Measurements from ENCODE around the gene BICRA. TPM values are rescaled to one million over a fixed set of nuclear protein-coding genes. Genes with fewer than 3 reads are reported as not detected.

The BICRA gene
- total and polyA plus RNA-seq, 9 of the 15 experiments (the other 6 are each of a cell fraction or from before 2014, with no cell fraction given): 0.01 to 8.8 (median 1.2) TPM

DNA sequence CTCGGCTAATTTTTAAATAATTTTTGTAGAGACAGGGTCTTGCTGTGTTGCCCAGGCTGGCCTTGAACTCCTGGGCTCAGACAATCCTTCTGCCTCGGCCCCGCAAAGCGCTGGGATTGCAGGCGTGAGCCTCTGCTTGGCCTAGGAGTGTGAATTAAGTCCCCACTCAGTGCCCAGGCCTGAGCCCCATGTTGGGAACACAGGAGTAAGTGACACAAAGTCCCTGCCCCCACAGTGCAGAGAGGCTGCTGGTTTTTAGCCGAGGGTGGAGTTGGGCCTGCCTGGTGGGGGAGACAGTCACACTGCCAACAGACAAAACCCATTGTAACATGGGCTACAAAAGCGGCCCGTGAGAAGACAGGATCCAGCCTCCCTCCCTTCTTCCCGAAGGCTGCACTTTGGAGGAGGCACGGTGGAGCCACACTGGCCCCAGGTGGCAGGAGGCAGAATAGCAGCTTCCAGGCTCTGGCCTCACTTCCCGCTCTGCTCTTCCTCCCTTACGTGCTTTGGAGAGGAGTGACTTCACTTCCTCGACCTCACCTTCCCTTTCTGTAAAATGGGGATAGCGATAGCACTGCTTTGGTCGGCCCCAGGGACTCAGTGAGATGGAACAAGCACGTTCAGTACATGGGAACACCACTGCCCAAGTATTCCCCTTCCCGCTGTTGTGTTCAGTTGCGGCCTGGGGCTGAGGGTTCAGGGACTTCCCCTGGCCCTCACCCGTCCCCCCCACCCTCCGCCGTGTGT lies 89.1 kb downstream of the BICRA start (continued):
- TF ChIP-seq CCNT2 (IDR thresholded peaks at IDR 0.05; ENCODE audit: borderline replicate concordance, extremely low read depth, insufficient read length, low read depth, low read length) (no peak), TOE1 (IDR thresholded peaks at IDR 0.05; ENCODE audit: borderline replicate concordance) (no peak), TOE1 (CRISPR knock-in tag; IDR thresholded peaks at IDR 0.05; ENCODE audit: borderline replicate concordance, low read depth) (no peak), NR2F6 (CRISPR knock-in tag; IDR thresholded peaks at IDR 0.05) (no peak), PHF21A (IDR thresholded peaks at IDR 0.05; ENCODE audit: borderline replicate concordance, low read depth) (no peak), KDM1A (IDR thresholded peaks at IDR 0.05) (peak; percentile 14 to 76; a peak in 2 of 4 replicates), MAZ (CRISPR knock-in tag; conservative IDR thresholded peaks at IDR 0.05 in 1 of 2, IDR thresholded peaks at IDR 0.05 in 1 of 2) (peak; percentile 64 to 69; a peak in 2 of 4 replicates), HNRNPUL1 (IDR thresholded peaks at IDR 0.05; ENCODE audit: low read length) (no peak), CBX1 (IDR thresholded peaks at IDR 0.05; ENCODE audit: low read depth) (0 out of 2 replicates have a peak, but pooled peaks have one; percentile 31), CC2D1A (IDR thresholded peaks at IDR 0.05) (peak; percentile 91), POLR3G (IDR thresholded peaks at IDR 0.05; ENCODE audit: extremely low read depth, insufficient read length, insufficient replicate concordance) (no peak), ZZZ3 (IDR thresholded peaks at IDR 0.05) (no peak), ZNF75A (CRISPR knock-in tag; IDR thresholded peaks at IDR 0.05) (no peak), E2F3 (CRISPR knock-in tag; IDR thresholded peaks at IDR 0.05) (0 out of 2 replicates have a peak, but pooled peaks have one; percentile 26)
- TF ChIP-seq, protein P1, sequence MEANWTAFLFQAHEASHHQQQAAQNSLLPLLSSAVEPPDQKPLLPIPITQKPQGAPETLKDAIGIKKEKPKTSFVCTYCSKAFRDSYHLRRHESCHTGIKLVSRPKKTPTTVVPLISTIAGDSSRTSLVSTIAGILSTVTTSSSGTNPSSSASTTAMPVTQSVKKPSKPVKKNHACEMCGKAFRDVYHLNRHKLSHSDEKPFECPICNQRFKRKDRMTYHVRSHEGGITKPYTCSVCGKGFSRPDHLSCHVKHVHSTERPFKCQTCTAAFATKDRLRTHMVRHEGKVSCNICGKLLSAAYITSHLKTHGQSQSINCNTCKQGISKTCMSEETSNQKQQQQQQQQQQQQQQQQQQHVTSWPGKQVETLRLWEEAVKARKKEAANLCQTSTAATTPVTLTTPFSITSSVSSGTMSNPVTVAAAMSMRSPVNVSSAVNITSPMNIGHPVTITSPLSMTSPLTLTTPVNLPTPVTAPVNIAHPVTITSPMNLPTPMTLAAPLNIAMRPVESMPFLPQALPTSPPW (CRISPR knock-in tag; IDR thresholded peaks at IDR 0.05): peak; percentile 63; the same call in 1 of the 2 replicates
- TF ChIP-seq, protein P2, sequence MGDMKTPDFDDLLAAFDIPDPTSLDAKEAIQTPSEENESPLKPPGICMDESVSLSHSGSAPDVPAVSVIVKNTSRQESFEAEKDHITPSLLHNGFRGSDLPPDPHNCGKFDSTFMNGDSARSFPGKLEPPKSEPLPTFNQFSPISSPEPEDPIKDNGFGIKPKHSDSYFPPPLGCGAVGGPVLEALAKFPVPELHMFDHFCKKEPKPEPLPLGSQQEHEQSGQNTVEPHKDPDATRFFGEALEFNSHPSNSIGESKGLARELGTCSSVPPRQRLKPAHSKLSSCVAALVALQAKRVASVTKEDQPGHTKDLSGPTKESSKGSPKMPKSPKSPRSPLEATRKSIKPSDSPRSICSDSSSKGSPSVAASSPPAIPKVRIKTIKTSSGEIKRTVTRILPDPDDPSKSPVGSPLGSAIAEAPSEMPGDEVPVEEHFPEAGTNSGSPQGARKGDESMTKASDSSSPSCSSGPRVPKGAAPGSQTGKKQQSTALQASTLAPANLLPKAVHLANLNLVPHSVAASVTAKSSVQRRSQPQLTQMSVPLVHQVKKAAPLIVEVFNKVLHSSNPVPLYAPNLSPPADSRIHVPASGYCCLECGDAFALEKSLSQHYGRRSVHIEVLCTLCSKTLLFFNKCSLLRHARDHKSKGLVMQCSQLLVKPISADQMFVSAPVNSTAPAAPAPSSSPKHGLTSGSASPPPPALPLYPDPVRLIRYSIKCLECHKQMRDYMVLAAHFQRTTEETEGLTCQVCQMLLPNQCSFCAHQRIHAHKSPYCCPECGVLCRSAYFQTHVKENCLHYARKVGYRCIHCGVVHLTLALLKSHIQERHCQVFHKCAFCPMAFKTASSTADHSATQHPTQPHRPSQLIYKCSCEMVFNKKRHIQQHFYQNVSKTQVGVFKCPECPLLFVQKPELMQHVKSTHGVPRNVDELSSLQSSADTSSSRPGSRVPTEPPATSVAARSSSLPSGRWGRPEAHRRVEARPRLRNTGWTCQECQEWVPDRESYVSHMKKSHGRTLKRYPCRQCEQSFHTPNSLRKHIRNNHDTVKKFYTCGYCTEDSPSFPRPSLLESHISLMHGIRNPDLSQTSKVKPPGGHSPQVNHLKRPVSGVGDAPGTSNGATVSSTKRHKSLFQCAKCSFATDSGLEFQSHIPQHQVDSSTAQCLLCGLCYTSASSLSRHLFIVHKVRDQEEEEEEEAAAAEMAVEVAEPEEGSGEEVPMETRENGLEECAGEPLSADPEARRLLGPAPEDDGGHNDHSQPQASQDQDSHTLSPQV (IDR thresholded peaks at IDR 0.05): no peak
- TF ChIP-seq, protein P3, sequence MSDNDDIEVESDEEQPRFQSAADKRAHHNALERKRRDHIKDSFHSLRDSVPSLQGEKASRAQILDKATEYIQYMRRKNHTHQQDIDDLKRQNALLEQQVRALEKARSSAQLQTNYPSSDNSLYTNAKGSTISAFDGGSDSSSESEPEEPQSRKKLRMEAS (CRISPR knock-in tag; IDR thresholded peaks at IDR 0.05): no peak; the same call in 1 of the 2 replicates
- TF ChIP-seq, protein P4, sequence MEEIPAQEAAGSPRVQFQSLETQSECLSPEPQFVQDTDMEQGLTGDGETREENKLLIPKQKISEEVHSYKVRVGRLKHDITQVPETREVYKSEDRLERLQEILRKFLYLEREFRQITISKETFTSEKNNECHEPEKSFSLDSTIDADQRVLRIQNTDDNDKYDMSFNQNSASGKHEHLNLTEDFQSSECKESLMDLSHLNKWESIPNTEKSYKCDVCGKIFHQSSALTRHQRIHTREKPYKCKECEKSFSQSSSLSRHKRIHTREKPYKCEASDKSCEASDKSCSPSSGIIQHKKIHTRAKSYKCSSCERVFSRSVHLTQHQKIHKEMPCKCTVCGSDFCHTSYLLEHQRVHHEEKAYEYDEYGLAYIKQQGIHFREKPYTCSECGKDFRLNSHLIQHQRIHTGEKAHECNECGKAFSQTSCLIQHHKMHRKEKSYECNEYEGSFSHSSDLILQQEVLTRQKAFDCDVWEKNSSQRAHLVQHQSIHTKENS (CRISPR knock-in tag; IDR thresholded peaks at IDR 0.05): no peak
- TF ChIP-seq, protein P5, sequence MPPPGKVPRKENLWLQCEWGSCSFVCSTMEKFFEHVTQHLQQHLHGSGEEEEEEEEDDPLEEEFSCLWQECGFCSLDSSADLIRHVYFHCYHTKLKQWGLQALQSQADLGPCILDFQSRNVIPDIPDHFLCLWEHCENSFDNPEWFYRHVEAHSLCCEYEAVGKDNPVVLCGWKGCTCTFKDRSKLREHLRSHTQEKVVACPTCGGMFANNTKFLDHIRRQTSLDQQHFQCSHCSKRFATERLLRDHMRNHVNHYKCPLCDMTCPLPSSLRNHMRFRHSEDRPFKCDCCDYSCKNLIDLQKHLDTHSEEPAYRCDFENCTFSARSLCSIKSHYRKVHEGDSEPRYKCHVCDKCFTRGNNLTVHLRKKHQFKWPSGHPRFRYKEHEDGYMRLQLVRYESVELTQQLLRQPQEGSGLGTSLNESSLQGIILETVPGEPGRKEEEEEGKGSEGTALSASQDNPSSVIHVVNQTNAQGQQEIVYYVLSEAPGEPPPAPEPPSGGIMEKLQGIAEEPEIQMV (tag; conservative IDR thresholded peaks at IDR 0.05; ENCODE audit: low read depth): no peak

All from K562 (cell line).